Prostate gland (tissue), 2 donors: ENCODE data around the gene PPP4R3A. TPM values are rescaled to one million over a fixed set of nuclear protein-coding genes. Genes with fewer than 3 reads are reported as not detected.
A peak's percentile ranks its signal among the peaks of the same experiment; 100 is the strongest.

Experiments
- DNase-seq: peaks from one replicate; pipeline ENCODE4 v3.0.0-alpha.2; 2019; ENCODE audit warnings: low spot score
- H3K27ac ChIP-seq, 2 donors: fragments of 200-600 bp; sonication (generic); 2 replicates each; pipeline ENCODE4 v1.5.1; 2017 to 2019
- H3K27me3 ChIP-seq: fragments of 200-600 bp; sonication (generic); replicated peaks from 2 replicates; pipeline ENCODE4 v1.5.1; 2019; ENCODE audit not compliant: insufficient read depth
- H3K36me3 ChIP-seq, 2 donors: fragments of 200-600 bp; sonication (generic); 1 replicate in 1 of 2; 2 replicates in 1 of 2; pipeline versions ENCODE4 v1.5.1 to v1.8.1; 2017 to 2019
- H3K4me1 ChIP-seq: fragments of 200-600 bp; sonication (generic); replicated peaks from 2 replicates; pipeline ENCODE4 v1.5.1; 2019
- H3K4me3 ChIP-seq, 2 donors: fragments of 200-600 bp; sonication (generic); 2 replicates each; pipeline ENCODE4 v1.5.1; 2017 to 2019
- H3K9me3 ChIP-seq: fragments of 200-600 bp; sonication (generic); 2 replicates; pipeline ENCODE4 v1.5.1; 2017
- CTCF ChIP-seq, 4 experiments: fragments of 200-600 bp in 2 of 4; fragments of 450-650 bp in 2 of 4; sonication (generic) in 2 of 4; IDR thresholded peaks; 1 replicate in 3 of 4; 2 replicates in 1 of 4; pipeline ENCODE4 v1.5.1; 2016 to 2019; ENCODE audit warnings: antibody characterized with exemption in 4 of 4, mild to moderate bottlenecking in 2 of 4, moderate library complexity in 2 of 4
- POLR2A ChIP-seq: fragments of 450-650 bp; IDR thresholded peaks from one replicate; pipeline ENCODE4 v1.6.1; 2016; ENCODE audit warnings: antibody characterized with exemption, mild to moderate bottlenecking
- POLR2AphosphoS5 ChIP-seq: sonication (generic); formaldehyde crosslinking; IDR thresholded peaks from one replicate; pipeline ENCODE4 v1.6.1; 2017; ENCODE audit warnings: antibody characterized with exemption
- WGBS: methylation state at CpG from one replicate; pipeline ENCODE4 v1.1.5; 2018; 5-methylcytosine and 5-hydroxymethylcytosine counted together
- intact Hi-C: fragments of 100-400 bp; cut with DNase I; formaldehyde crosslinking; loops from one replicate; pipeline ENCODE4 v1.14.2; 2022
- total RNA-seq, 2 donors: library from RNA; depleted of rRNA; stranded (reverse); fragments of >200 nt; gene quantifications; one replicate each; pipeline ENCODE4 v1.1.0, GENCODE V29; 2016

Gene PPP4R3A
- total RNA-seq, 2 donors from 2014 or later: 63.4 to 97.2 TPM

- intact Hi-C loops: no loop called here
- WGBS: 78% methylated on average over 7 of the region's 7 CpGs
- Histone ChIP-seq H3K4me3 (no peak overlapping the region), H3K27me3 (no peaks in the 10 kb centered on the region), H3K27ac (no peak overlapping the region), H3K4me1 (no peaks in the 10 kb centered on the region), H3K9me3 (no peaks in the 10 kb centered on the region), H3K36me3 (no peaks in the 10 kb centered on the region)
- DNase-seq: no peak
- TF ChIP-seq POLR2A: no peak
- no peak for TF ChIP-seq POLR2AphosphoS5
- TF ChIP-seq CTCF (IDR thresholded peaks at IDR 0.05): no peak
Measured at GRCh38 chr14:91515979-91516378, 5.9 kb upstream of the PPP4R3A start.

- Histone ChIP-seq H3K27ac (peak overlapping the region; percentile 98 to 99), H3K4me1 (peaks cover 4% of the 10 kb centered on the region), H3K36me3 (no peaks in the 10 kb centered on the region), H3K4me3 (peak overlapping the region; percentile 84 to 98), H3K9me3 (no peaks in the 10 kb centered on the region), H3K27me3 (no peaks in the 10 kb centered on the region)
- DNase-seq: no peak
- WGBS: 26% methylated on average over 9 of the region's 9 CpGs
- intact Hi-C loops: no loop called here
- TF ChIP-seq POLR2A (no peak), POLR2AphosphoS5 (no peak), CTCF (IDR thresholded peaks at IDR 0.05) (no peak)
Measured at GRCh38 chr14:91511043-91511383, 903 bp upstream of the PPP4R3A start.

GRCh38 chr14:91509878-91510170, 286 bp downstream of the PPP4R3A start:
- H3K27ac ChIP-seq: peak overlapping the region; percentile 98 to 99
- intact Hi-C loops: loop anchor here (5.0 kb wide), 1 partner anchor 188 kb away; no protein-coding TSS in a partner anchor
- no peaks in the 10 kb centered on the region for H3K27me3 ChIP-seq
- no peaks in the 10 kb centered on the region for H3K9me3 ChIP-seq
- H3K4me1 ChIP-seq: peaks cover 4% of the 10 kb centered on the region
- no peak for DNase-seq
- peak overlapping the region; percentile 84 to 98 for H3K4me3 ChIP-seq
- no peaks in the 10 kb centered on the region for H3K36me3 ChIP-seq
- TF ChIP-seq POLR2A: no peak
- no peak for TF ChIP-seq CTCF (IDR thresholded peaks at IDR 0.05)
- no peak for TF ChIP-seq POLR2AphosphoS5
- WGBS: under 1% methylated on average over 31 of the region's 34 CpGs

GRCh38 chr14:91509083-91509877, 830 bp downstream of the PPP4R3A start:
- TF ChIP-seq POLR2A (no peak), POLR2AphosphoS5 (no peak), CTCF (IDR thresholded peaks at IDR 0.05) (no peak)
- H3K27ac ChIP-seq: peak overlapping the region; percentile 98 to 99
- DNase-seq: peak; percentile 24

GRCh38 chr14:91508105-91508504, 2.0 kb downstream of the PPP4R3A start:
- peaks cover 4% of the 10 kb centered on the region for H3K4me1 ChIP-seq
- no peaks in the 10 kb centered on the region for H3K9me3 ChIP-seq
- no peak for TF ChIP-seq POLR2AphosphoS5
- no peak for TF ChIP-seq POLR2A
- H3K4me3 ChIP-seq: peak overlapping the region; percentile 84 to 98
- no peaks in the 10 kb centered on the region for H3K27me3 ChIP-seq
- 4% methylated on average over 2 of the region's 2 CpGs for WGBS
- H3K27ac ChIP-seq: no peak overlapping the region
- DNase-seq: no peak
- H3K36me3 ChIP-seq: no peaks in the 10 kb centered on the region
- intact Hi-C loops: loop anchor here (5.0 kb wide), 1 partner anchor 186 kb away; no protein-coding TSS in a partner anchor

More at GRCh38 chr14:91509083-91509877, 830 bp downstream of the PPP4R3A start:
- H3K9me3 ChIP-seq: no peaks in the 10 kb centered on the region
- H3K36me3 ChIP-seq: no peaks in the 10 kb centered on the region
- H3K4me3 ChIP-seq: peak overlapping the region; percentile 84 to 98
- intact Hi-C loops: loop anchor here (5.0 kb wide), 1 partner anchor 187 kb away; no protein-coding TSS in a partner anchor
- H3K4me1 ChIP-seq: peaks cover 4% of the 10 kb centered on the region
- under 1% methylated on average over 31 of the region's 71 CpGs for WGBS
- no peaks in the 10 kb centered on the region for H3K27me3 ChIP-seq
